Naive thymus-derived CD8-positive, alpha-beta T cell (primary cell): ENCODE data around the gene C6orf47. TPM values are rescaled to one million over a fixed set of nuclear protein-coding genes. Genes with fewer than 3 reads are reported as not detected.

Source experiments
- ATAC-seq, 2 donors: fragments of 150-1000 bp; cut with Tn5 transposase in 1 of 2; sonication (Bioruptor Pico), chemical (Tn5 transposase) in 1 of 2; 1 replicate in 1 of 2; 2 replicates in 1 of 2; pipeline ENCODE4 v1.10.0; 2021; ENCODE audit warnings: mild to moderate bottlenecking in 2 of 2, moderate library complexity in 2 of 2
- POLR2A ChIA-PET: fragments of 350-600 bp; sonication (Branson Sonifier 250); formaldehyde crosslinking; loops from one replicate; lab custom pipeline; 2021; ENCODE audit warnings: antibody characterized with exemption; lab: Charles Lee
- DNase-seq, 10 donors: peaks; one replicate each; pipeline versions ENCODE4 v3.0.0 to v3.0.0-alpha.2; 2020 to 2022
- H3K27ac Mint-ChIP-seq, 10 donors: one replicate each; pipeline ENCODE4 v1.8.0; 2020 to 2022; ENCODE audit warnings: mild to moderate bottlenecking in 10 of 10, mixed read lengths in 10 of 10, moderate library complexity in 4 of 10, inconsistent platforms in 1 of 10
- H3K27me3 Mint-ChIP-seq, 5 donors: one replicate each; pipeline ENCODE4 v1.8.0; 2021 to 2022; ENCODE audit warnings: mixed read lengths in 5 of 5
- H3K36me3 Mint-ChIP-seq, 3 donors: one replicate each; pipeline ENCODE4 v1.8.0; 2020 to 2022; ENCODE audit warnings: mixed read lengths in 3 of 3, mild to moderate bottlenecking in 2 of 3, inconsistent platforms in 1 of 3
- H3K4me1 Mint-ChIP-seq, 4 donors: one replicate each; pipeline ENCODE4 v1.8.0; 2021 to 2022; ENCODE audit warnings: mixed read lengths in 4 of 4
- H3K4me3 Mint-ChIP-seq, 10 donors: one replicate each; pipeline ENCODE4 v1.8.0; 2020 to 2022; ENCODE audit warnings: mild to moderate bottlenecking in 10 of 10, mixed read lengths in 10 of 10, moderate library complexity in 6 of 10, inconsistent platforms in 1 of 10
- H3K9me3 Mint-ChIP-seq, 9 donors: one replicate each; pipeline ENCODE4 v1.8.0; 2020 to 2022; ENCODE audit warnings: mixed read lengths in 9 of 9, mild to moderate bottlenecking in 3 of 9, inconsistent platforms in 1 of 9, moderate library complexity in 1 of 9
- polyA plus RNA-seq, 3 donors: library from polyadenylated mRNA; unstranded; fragments of 300-500 nt; fragmentation: Illumina TruSeq; gene quantifications; one replicate each; pipeline ENCODE4 v1.2.3, GENCODE V29; 2021
- total RNA-seq, 8 experiments: library from RNA in 2 of 8; stranded (reverse) in 2 of 8; gene quantifications; one replicate each; pipeline ENCODE4 v1.2.3 and lab custom pipeline; 2021 to 2026

The C6orf47 gene
- total and polyA plus RNA-seq, 5 experiments from 2014 or later = 17.0 to 36.7 (median 24.9) TPM

DNA sequence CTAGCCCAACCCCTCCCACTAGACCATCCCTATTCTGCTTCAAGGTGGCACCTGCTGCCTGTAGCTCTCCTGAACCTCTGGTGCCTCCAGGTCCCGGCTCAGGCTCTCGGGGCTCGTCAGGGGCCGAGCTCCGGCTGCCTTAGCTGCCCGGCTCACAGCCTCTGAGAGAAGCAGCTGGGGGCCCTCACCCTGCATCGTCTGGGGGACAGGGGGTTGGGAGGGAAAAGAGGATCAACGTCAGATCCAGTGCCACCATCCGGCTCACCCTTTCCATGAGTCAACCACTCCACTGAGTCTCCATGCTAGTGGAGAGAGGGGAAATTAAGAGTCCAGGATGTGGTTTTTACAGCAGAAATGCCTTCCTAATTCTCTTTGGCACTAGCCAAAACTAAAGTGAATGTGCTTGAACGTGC lies 21.1 kb downstream of the C6orf47 start:
- Mint-ChIP-seq H3K4me3 (no peak overlapping the region), H3K27me3 (no peaks in the 10 kb centered on the region), H3K27ac (peak overlapping the region in 3 of 10 donors; percentile 38 to 63 (median 40)), H3K36me3 (peaks cover 0 to 90% (median 13%) of the 10 kb centered on the region in 3 donors), H3K4me1 (peaks cover 0 to 5% (median 2%) of the 10 kb centered on the region in 4 donors), H3K9me3 (no peaks in the 10 kb centered on the region)
- no peak for ATAC-seq
- POLR2A ChIA-PET = interaction anchor here (0.7 to 1.4 kb wide), 5 partner anchors 10 to 41 kb away, joined by 3 to 5 read pairs (median 3); partner anchors contain the start of gene AIF1
- no peak for DNase-seq

DNA sequence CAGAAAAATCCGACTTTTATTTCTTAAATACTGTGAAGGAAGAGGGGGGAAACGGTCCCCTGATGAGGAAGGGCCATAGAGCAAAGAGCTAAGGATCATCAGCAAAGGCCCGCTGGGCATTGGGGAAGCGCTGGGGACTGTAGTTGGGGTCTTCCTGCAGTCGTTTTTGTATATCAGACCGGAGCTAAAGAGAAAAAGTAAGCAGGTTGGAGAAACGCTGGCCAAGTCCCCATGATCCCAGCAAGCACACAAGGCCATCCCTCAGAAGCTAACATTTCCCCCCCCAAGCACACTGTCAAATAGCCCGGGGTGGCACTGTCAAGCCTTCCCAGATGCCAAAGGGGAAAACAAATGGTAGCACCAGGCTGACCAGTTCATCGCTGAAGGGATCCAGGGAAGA lies 21.5 kb downstream of the C6orf47 start:
- H3K4me1 Mint-ChIP-seq = peaks cover 0 to 5% (median 2%) of the 10 kb centered on the region in 4 donors
- H3K4me3 Mint-ChIP-seq = no peak overlapping the region
- no peaks in the 10 kb centered on the region for H3K27me3 Mint-ChIP-seq
- POLR2A ChIA-PET = interaction anchor here (0.7 to 2.3 kb wide), 5 partner anchors 13 to 331 kb away, joined by 3 to 21 read pairs (median 3); partner anchors contain the start of genes AIF1 and BAG6
- DNase-seq (no peak), ATAC-seq (no peak)
- H3K9me3 Mint-ChIP-seq = no peaks in the 10 kb centered on the region
- H3K36me3 Mint-ChIP-seq = peaks cover 0 to 90% (median 13%) of the 10 kb centered on the region in 3 donors
- H3K27ac Mint-ChIP-seq = no peak overlapping the region

DNA sequence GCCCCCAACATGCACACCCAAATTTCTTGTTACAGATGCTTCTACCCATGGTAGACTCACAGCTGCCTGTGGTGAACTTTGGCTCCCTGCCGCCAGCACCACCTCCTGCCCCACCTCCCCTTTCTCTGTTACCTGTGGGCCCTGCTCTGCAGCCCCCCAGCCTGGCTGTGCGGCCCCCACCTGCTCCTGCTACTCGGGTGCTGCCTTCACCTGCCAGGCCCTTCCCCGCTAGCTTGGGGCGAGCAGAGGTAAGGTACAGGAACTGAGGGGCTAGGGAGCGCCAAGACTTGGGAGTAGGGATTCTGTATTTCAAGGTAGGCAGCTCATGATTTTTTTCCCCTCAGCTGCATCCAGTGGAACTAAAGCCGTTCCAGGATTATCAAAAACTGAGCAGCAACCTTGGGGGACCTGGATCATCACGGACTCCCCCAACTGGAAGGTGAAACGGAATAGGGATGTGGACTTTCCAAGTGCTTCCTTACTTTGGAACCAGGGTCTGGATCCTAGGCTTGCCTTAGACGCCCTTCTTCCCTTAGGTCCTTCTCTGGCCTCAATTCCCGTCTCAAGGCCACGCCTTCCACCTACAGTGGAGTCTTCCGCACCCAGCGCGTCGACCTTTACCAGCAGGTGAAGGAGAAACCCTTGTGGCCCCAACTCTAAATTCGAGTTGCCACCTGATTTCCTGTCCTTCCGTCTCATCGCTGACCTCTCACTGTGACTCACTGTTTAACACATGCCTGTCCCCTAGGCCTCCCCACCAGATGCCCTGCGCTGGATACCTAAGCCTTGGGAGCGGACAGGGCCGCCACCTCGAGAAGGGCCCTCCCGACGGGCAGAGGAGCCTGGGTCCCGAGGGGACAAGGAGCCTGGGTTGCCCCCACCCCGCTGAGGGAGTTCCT lies 23.6 kb downstream of the C6orf47 start:
- Mint-ChIP-seq H3K27me3 (no peaks in the 10 kb centered on the region), H3K4me3 (no peak overlapping the region), H3K36me3 (peaks cover 0 to 90% (median 18%) of the 10 kb centered on the region in 3 donors), H3K9me3 (no peaks in the 10 kb centered on the region), H3K4me1 (peaks cover 0 to 15% (median 5%) of the 10 kb centered on the region in 4 donors), H3K27ac (peak overlapping the region in 4 of 10 donors; percentile 38 to 86 (median 54))
- POLR2A ChIA-PET = interaction anchor here (0.8 to 2.3 kb wide), 4 partner anchors 9 to 24 kb away, joined by 3 to 21 read pairs (median 4); partner anchors contain the start of genes BAG6 and C6orf47
- ATAC-seq (no peak), DNase-seq (no peak)

DNA sequence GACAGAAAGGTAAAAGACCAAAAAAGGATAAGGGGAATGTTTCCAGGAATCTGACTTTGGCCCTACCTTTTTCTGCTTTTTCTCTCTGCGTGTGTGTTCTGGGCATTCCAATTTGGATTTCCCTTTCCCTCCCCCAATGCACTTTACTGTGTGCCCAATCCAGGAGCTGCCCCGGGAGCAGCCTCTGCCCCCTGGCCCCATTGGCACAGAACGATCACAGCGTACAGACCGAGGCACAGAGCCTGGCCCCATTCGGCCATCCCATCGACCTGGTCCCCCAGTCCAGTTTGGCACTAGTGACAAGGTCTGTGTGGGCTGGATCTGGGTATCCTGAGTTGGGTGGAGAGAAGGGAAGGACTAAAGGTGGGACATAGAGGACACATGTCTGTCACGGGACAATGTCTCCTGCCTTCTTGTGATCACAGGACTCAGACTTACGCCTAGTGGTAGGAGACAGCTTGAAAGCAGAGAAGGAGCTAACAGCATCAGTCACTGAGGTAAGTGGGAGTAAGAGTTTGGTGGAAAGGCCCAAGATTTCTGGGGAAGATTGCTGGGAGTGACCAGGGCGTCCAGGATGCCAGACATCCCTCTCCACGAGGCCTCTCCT lies 25.5 kb downstream of the C6orf47 start:
- Mint-ChIP-seq H3K4me1 (peaks cover 0 to 15% (median 6%) of the 10 kb centered on the region in 4 donors), H3K4me3 (no peak overlapping the region), H3K27ac (peak overlapping the region in 6 of 10 donors; percentile 35 to 76 (median 60)), H3K9me3 (no peaks in the 10 kb centered on the region), H3K27me3 (no peaks in the 10 kb centered on the region), H3K36me3 (peaks cover 0 to 90% (median 20%) of the 10 kb centered on the region in 3 donors)
- ATAC-seq = no peak
- DNase-seq = no peak
- POLR2A ChIA-PET = interaction anchor here (0.6 to 0.9 kb wide), 3 partner anchors 19 to 201 kb away, joined by 3 to 4 read pairs (median 3); partner anchors contain the start of gene GPANK1

DNA sequence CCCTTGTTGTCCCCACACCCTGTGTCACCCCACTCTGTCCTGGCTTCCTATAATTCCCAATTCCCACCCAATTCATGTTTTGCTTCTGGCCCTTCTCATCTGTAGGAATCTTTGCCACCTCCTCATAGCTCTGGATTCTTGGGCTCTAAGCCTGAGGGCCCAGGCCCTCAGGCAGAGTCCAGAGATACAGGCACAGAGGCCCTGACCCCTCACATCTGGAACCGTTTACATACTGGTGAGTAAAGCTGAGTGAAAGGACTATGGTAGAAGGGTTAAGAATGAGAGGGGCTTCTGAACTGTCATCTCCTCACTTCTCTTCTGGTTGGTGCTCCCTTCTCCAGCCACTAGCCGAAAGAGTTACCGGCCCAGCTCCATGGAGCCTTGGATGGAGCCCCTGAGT lies 26.4 kb downstream of the C6orf47 start:
- Mint-ChIP-seq H3K4me1 (peaks cover 0 to 15% (median 6%) of the 10 kb centered on the region in 4 donors), H3K4me3 (no peak overlapping the region), H3K9me3 (no peaks in the 10 kb centered on the region), H3K27me3 (no peaks in the 10 kb centered on the region), H3K36me3 (peaks cover 0 to 95% (median 20%) of the 10 kb centered on the region in 3 donors), H3K27ac (peak overlapping the region in 7 of 10 donors; percentile 5 to 82 (median 67))
- no peak for ATAC-seq
- POLR2A ChIA-PET = interaction anchor here (0.6 to 0.9 kb wide), 5 partner anchors 9 to 167 kb away, joined by 3 to 6 read pairs (median 3); partner anchors contain the start of genes C6orf47 and GPANK1
- DNase-seq = no peak

DNA sequence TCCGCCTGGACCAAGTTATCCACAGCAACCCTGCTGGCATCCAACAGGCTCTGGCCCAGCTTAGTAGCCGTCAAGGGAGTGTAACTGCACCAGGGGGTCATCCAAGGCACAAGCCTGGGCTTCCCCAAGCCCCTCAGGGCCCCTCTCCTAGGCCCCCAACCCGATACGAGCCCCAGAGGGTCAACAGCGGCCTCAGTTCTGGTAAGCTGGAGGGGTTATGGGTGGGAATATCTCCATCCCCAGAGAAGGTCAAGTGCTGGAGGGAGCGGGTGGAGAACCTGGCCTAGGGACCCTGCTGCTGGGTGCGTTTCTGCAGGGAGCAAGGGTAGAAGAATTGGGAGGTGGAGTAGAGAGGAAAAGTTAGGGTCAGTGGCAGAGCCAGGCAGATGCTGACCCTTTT lies 27.1 kb downstream of the C6orf47 start:
- Mint-ChIP-seq H3K4me3 (peak overlapping the region in 1 of 10 donors; percentile 33), H3K4me1 (peaks cover 0 to 10% (median 6%) of the 10 kb centered on the region in 4 donors), H3K9me3 (no peaks in the 10 kb centered on the region), H3K27ac (peak overlapping the region in 3 of 10 donors; percentile 41 to 59 (median 55)), H3K27me3 (no peaks in the 10 kb centered on the region), H3K36me3 (peaks cover 0 to 95% (median 18%) of the 10 kb centered on the region in 3 donors)
- POLR2A ChIA-PET = interaction anchor here (0.9 to 1.0 kb wide), 2 partner anchors 11 to 27 kb away, joined by 4 read pairs; partner anchors contain the start of gene C6orf47
- DNase-seq (no peak), ATAC-seq (no peak)

DNA sequence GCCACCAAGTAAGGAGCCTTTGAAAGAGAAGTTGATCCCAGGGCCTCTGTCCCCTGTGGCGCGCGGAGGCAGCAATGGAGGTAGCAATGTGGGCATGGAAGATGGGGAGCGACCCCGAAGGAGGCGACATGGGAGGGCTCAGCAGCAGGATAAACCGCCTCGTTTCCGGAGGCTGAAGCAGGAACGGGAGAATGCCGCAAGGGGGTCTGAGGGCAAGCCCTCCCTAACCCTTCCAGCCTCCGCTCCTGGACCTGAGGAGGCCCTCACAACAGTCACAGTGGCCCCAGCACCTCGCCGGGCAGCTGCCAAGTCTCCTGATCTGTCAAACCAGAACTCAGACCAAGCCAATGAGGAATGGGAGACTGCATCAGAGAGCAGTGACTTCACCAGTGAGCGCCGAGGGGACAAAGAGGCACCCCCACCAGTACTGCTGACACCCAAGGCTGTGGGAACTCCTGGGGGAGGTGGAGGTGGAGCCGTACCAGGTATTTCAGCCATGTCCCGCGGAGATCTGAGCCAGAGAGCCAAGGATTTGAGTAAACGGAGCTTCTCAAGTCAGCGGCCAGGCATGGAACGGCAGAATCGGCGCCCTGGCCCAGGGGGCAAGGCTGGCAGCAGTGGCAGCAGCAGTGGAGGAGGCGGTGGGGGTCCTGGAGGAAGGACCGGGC lies 28.2 kb downstream of the C6orf47 start:
- H3K4me3 Mint-ChIP-seq = no peak overlapping the region
- no peaks in the 10 kb centered on the region for H3K27me3 Mint-ChIP-seq
- peaks cover 0 to 19% (median 6%) of the 10 kb centered on the region in 4 donors for H3K4me1 Mint-ChIP-seq
- POLR2A ChIA-PET = interaction anchor here (0.6 to 1.0 kb wide), 3 partner anchors 10 to 189 kb away, joined by 3 to 5 read pairs (median 4); no protein-coding TSS in a partner anchor
- H3K27ac Mint-ChIP-seq = peak overlapping the region in 4 of 10 donors; percentile 59 to 73 (median 64)
- H3K9me3 Mint-ChIP-seq = no peaks in the 10 kb centered on the region
- DNase-seq (no peak), ATAC-seq (no peak)
- H3K36me3 Mint-ChIP-seq = peaks cover 4 to 98% (median 24%) of the 10 kb centered on the region in 3 donors

DNA sequence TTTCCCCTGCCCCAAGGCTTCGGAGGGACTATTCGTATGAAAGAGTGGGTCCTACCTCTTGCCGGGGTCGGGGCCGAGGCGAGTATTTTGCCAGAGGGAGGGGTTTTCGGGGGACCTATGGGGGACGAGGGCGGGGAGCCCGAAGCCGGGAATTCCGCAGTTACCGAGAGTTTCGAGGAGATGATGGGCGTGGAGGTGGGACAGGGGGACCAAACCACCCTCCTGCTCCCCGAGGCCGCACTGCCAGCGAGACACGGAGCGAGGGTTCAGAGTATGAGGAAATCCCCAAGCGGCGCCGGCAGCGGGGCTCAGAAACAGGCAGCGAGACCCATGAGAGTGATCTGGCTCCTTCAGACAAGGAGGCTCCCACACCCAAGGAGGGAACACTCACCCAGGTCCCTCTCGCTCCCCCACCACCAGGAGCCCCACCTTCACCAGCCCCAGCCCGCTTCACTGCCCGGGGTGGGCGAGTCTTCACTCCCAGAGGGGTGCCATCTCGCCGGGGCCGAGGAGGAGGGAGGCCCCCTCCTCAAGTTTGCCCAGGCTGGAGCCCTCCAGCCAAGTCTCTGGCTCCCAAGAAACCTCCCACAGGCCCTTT lies 28.8 kb downstream of the C6orf47 start:
- POLR2A ChIA-PET = interaction anchor here (1.0 kb wide), 1 partner anchor 10 kb away, joined by 4 read pairs; no protein-coding TSS in a partner anchor

DNA sequence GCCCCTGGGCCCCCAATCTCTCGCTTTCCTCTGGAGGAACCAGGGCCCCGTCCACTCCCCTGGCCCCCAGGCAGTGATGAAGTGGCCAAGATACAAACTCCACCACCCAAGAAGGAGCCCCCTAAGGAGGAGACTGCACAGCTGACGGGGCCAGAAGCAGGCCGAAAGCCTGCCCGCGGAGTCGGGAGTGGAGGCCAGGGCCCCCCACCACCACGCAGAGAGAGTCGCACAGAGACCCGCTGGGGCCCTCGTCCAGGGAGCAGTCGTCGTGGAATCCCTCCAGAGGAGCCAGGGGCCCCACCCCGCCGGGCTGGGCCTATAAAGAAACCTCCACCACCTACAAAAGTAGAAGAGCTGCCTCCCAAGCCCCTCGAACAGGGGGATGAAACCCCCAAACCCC lies 29.4 kb downstream of the C6orf47 start:
- Mint-ChIP-seq H3K4me1 (peaks cover 2 to 25% (median 11%) of the 10 kb centered on the region in 4 donors), H3K27ac (peak overlapping the region in 1 of 10 donors; percentile 71), H3K36me3 (peaks cover 7 to 98% (median 29%) of the 10 kb centered on the region in 3 donors), H3K9me3 (no peaks in the 10 kb centered on the region), H3K27me3 (no peaks in the 10 kb centered on the region), H3K4me3 (no peak overlapping the region)
- no peak for DNase-seq
- POLR2A ChIA-PET = interaction anchor here (1.0 kb wide), 1 partner anchor 9 kb away, joined by 4 read pairs; no protein-coding TSS in a partner anchor
- ATAC-seq = peak in 1 of 2 donors; percentile 12

More for the DNA sequence above, 28.8 kb downstream of the C6orf47 start:
- no peaks in the 10 kb centered on the region for H3K9me3 Mint-ChIP-seq
- DNase-seq (no peak), ATAC-seq (no peak)
- peaks cover 7 to 98% (median 27%) of the 10 kb centered on the region in 3 donors for H3K36me3 Mint-ChIP-seq
- H3K4me1 Mint-ChIP-seq = peaks cover 2 to 25% (median 8%) of the 10 kb centered on the region in 4 donors
- no peak overlapping the region for H3K4me3 Mint-ChIP-seq
- no peaks in the 10 kb centered on the region for H3K27me3 Mint-ChIP-seq
- H3K27ac Mint-ChIP-seq = peak overlapping the region in 2 of 10 donors; percentile 60 to 68

DNA sequence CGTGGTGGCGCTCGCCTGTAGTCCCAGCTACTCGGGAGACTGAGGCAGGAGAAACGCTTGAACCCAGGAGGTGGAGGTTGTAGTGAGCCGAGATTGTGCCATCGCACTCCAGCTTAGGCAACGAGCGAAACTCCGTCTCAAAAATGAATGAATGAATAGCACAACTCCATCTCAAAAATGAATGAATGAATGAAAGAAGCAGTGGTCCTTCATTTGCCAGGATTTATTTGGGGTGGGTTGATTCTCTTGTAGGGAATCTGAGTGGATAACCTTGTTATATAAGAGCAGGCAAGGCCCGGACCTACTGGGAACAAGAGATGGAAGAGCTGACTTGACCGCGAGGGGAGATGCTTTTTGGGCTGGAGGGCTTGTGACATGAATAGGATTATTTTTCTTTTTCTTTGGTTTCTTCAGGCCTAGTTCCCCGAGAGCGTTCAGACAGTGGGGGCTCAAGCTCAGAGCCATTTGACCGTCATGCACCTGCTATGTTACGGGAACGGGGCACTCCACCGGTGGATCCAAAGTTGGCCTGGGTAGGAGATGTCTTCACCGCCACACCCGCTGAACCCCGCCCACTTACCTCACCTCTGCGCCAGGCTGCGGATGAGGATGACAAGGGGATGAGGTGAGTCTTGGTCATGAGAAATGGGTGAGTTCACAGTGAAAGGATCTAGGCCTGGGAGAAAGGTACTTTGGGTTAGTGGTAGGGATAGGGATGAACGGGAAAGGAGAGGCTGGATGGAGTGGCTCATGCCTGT lies 30.2 kb downstream of the C6orf47 start:
- peak overlapping the region in 5 of 10 donors; percentile 31 to 73 (median 60) for H3K27ac Mint-ChIP-seq
- no peaks in the 10 kb centered on the region for H3K27me3 Mint-ChIP-seq
- POLR2A ChIA-PET = interaction anchor here (1.0 kb wide), 1 partner anchor 9 kb away, joined by 4 read pairs; no protein-coding TSS in a partner anchor
- H3K9me3 Mint-ChIP-seq = no peaks in the 10 kb centered on the region
- ATAC-seq (no peak), DNase-seq (no peak)
- H3K36me3 Mint-ChIP-seq = peaks cover 7 to 98% (median 31%) of the 10 kb centered on the region in 3 donors
- peaks cover 2 to 25% (median 12%) of the 10 kb centered on the region in 4 donors for H3K4me1 Mint-ChIP-seq
- no peak overlapping the region for H3K4me3 Mint-ChIP-seq
